Prostate gland (tissue), 2 donors: Measurements from ENCODE around the gene ABL1.

ENCODE experiments used
- POLR2A ChIP-seq: fragments of 450-650 bp; IDR thresholded peaks from one replicate; pipeline ENCODE4 v1.6.1; 2016; ENCODE audit warnings: antibody characterized with exemption, mild to moderate bottlenecking
- POLR2AphosphoS5 ChIP-seq: sonication (generic); formaldehyde crosslinking; IDR thresholded peaks from one replicate; pipeline ENCODE4 v1.6.1; 2017; ENCODE audit warnings: antibody characterized with exemption
- TF ChIP-seq, protein P1 (sequence below), 4 experiments: fragments of 200-600 bp in 2 of 4; fragments of 450-650 bp in 2 of 4; sonication (generic) in 2 of 4; IDR thresholded peaks; 1 replicate in 3 of 4; 2 replicates in 1 of 4; pipeline ENCODE4 v1.5.1; 2016 to 2019; ENCODE audit warnings: antibody characterized with exemption in 4 of 4, mild to moderate bottlenecking in 2 of 4, moderate library complexity in 2 of 4

DNA sequence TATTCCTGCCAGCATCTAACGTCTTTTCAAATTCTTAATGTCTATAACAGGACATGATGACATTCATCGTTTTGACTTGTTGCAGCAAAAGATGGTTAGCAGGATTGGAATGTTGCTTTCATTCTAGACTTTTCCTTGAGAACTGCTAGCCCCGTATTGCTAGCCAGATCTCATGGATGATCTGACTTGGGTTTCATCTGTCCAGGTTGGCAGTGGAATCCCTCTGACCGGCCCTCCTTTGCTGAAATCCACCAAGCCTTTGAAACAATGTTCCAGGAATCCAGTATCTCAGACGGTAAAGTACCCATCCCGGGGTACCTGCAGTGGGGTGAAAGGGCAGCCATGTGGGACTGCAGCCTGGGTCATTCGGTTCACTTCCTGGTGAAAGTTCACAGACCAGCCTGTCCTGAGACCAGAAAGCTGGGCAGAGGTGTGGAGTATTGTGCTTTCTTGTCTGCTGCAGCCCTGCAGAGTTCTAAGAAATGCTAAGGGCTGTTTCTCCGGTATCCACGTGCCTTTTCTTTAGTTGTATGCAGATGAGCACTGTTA, 44.9 kb downstream of the ABL1 start:
- TF ChIP-seq, protein P1, sequence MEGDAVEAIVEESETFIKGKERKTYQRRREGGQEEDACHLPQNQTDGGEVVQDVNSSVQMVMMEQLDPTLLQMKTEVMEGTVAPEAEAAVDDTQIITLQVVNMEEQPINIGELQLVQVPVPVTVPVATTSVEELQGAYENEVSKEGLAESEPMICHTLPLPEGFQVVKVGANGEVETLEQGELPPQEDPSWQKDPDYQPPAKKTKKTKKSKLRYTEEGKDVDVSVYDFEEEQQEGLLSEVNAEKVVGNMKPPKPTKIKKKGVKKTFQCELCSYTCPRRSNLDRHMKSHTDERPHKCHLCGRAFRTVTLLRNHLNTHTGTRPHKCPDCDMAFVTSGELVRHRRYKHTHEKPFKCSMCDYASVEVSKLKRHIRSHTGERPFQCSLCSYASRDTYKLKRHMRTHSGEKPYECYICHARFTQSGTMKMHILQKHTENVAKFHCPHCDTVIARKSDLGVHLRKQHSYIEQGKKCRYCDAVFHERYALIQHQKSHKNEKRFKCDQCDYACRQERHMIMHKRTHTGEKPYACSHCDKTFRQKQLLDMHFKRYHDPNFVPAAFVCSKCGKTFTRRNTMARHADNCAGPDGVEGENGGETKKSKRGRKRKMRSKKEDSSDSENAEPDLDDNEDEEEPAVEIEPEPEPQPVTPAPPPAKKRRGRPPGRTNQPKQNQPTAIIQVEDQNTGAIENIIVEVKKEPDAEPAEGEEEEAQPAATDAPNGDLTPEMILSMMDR (IDR thresholded peaks at IDR 0.05): no peak
- TF ChIP-seq POLR2A (no peak), POLR2AphosphoS5 (no peak)
